Duodenal mucosa (tissue), 2 donors: ENCODE results near the gene EXOC3L2.

ENCODE experiments used
- H3K27ac ChIP-seq: one replicate; pipeline ENCODE4 v1.7.0; 2013; ENCODE audit warnings: low read depth, low read length
- H3K27me3 ChIP-seq, 2 donors: one replicate each; pipeline ENCODE4 v1.7.0; 2013; ENCODE audit warnings: low read length in 2 of 2, control low read depth in 1 of 2; ENCODE audit not compliant: insufficient read depth in 2 of 2, control insufficient read depth in 1 of 2
- H3K36me3 ChIP-seq, 2 donors: one replicate each; pipeline ENCODE4 v1.7.0; 2013; ENCODE audit warnings: low read length in 2 of 2, control low read depth in 1 of 2; ENCODE audit not compliant: insufficient read depth in 2 of 2, control insufficient read depth in 1 of 2
- H3K4me1 ChIP-seq, 2 donors: one replicate each; pipeline ENCODE4 v1.7.0; 2013; ENCODE audit warnings: low read length in 2 of 2, control low read depth in 1 of 2; ENCODE audit not compliant: insufficient read depth in 2 of 2, control insufficient read depth in 1 of 2
- H3K4me3 ChIP-seq, 2 donors: one replicate each; pipeline ENCODE4 v1.7.0; 2013; ENCODE audit warnings: low read length in 2 of 2, low read depth in 1 of 2
- H3K9ac ChIP-seq, 2 donors: one replicate each; pipeline ENCODE4 v1.7.0; 2013; ENCODE audit warnings: low read length in 2 of 2, low read depth in 1 of 2
- H3K9me3 ChIP-seq, 2 donors: one replicate each; pipeline ENCODE4 v1.7.0; 2013; ENCODE audit warnings: low read length in 2 of 2, control low read depth in 1 of 2; ENCODE audit not compliant: control insufficient read depth in 1 of 2

The EXOC3L2 gene

GRCh38 chr19:45163156-45163555 is 82.1 kb downstream of the EXOC3L2 start:
- peaks cover 10 to 24% of the 10 kb centered on the region in 2 donors for H3K4me1 ChIP-seq
- no peaks in the 10 kb centered on the region for H3K36me3 ChIP-seq
- peaks cover 17 to 22% of the 10 kb centered on the region in 2 donors for H3K27me3 ChIP-seq
- no peak overlapping the region for H3K4me3 ChIP-seq
- no peak overlapping the region for H3K27ac ChIP-seq
- no peak overlapping the region for H3K9ac ChIP-seq
- H3K9me3 ChIP-seq, result no peaks in the 10 kb centered on the region

GRCh38 chr19:45162608-45163143 is 82.5 kb downstream of the EXOC3L2 start:
- Histone ChIP-seq H3K27me3 (peaks cover 17 to 22% of the 10 kb centered on the region in 2 donors), H3K4me1 (peaks cover 11 to 27% of the 10 kb centered on the region in 2 donors), H3K36me3 (no peaks in the 10 kb centered on the region), H3K9ac (no peak overlapping the region), H3K9me3 (no peaks in the 10 kb centered on the region), H3K27ac (no peak overlapping the region), H3K4me3 (no peak overlapping the region)
